HG02840 (cell line): Measurements from ENCODE around the gene KMT2A.
"Not testable (repeated sequence)": the region's sequence is repeated elsewhere in the genome, so short reads cannot be mapped to it uniquely, and the experiment has no call there.

Experiments used
- ATAC-seq: cut with Tn5 transposase; IDR thresholded peaks from one replicate; pipeline ENCODE4 v1.9.1; 2021; ENCODE audit warnings: mild to moderate bottlenecking, moderate library complexity, moderate number of reproducible peaks; ENCODE audit not compliant: unreplicated experiment, low FRiP score

Gene KMT2A

GRCh38 chr11:118481238-118481637 is 44.9 kb downstream of the KMT2A start:
- ATAC-seq: not testable (repeated sequence)

DNA sequence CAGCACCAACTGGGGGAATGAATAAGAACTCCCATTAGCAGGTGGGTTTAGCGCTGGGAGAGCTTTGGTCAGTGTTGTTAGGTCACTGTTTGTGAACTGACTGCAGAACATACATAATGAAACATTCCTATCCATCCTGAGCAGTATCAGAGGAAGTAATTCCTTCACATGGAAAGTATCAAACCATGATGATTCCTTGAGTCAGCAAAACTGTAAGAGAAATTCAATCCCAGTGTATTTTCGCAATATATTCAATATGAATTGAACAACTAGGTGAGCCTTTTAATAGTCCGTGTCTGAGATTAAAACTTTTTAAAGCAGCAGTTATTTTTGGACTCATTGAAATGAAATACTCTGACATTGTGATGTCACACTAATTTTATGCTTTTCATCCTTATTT is 48.1 kb downstream of the KMT2A start:
- ATAC-seq: no peak

DNA sequence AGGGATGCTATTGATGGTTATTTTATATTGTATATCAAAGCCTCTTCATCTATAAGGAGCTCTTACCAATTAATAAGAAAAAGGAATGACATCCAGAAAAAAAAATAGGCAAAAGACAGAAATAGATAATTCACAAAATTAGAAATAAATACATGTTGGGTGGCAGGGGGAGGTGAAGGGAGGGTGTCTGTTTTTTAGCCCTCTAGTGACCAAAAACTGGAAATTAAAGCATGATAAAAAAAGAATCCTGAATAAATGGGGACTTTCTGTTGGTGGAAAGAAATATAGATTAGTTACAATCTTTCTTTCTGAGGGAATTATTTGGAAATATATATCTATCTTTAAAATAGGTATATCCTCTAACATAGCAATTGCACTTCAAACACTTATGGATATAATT is 49.0 kb downstream of the KMT2A start:
- ATAC-seq: no peak

- ATAC-seq: no peak
Measured at GRCh38 chr11:118488480-118489109, 52.3 kb downstream of the KMT2A start.

- no peak for ATAC-seq
Measured at GRCh38 chr11:118491041-118491440, 54.7 kb downstream of the KMT2A start.

- ATAC-seq: no peak
Measured at GRCh38 chr11:118497831-118498230, 61.5 kb downstream of the KMT2A start.

GRCh38 chr11:118503216-118503615 is 66.9 kb downstream of the KMT2A start:
- no peak for ATAC-seq

- no peak for ATAC-seq
Measured at GRCh38 chr11:118511601-118512000, 75.3 kb downstream of the KMT2A start.

DNA sequence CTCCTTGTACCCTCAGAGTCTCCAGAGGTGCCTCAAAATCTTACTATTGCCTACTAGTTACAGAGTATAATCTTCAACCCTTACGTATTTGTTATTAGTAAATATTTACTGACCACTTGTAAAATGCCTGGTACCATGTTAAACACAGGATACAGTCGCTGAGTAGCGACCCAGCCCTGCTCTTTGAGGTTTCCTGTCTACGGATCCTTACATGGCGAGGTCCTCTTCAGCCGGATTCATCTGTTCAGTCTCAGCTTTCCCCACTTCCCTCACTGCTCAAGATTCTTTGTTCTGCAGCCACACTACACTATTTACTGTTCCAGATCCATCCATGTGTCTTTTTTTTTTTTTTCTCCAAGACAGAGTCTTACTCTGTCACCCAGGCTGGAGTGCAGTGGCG is 77.8 kb downstream of the KMT2A start:
- ATAC-seq: no peak

GRCh38 chr11:118519549-118519948 is 83.3 kb downstream of the KMT2A start:
- no peak for ATAC-seq

- ATAC-seq: no peak
Measured at GRCh38 chr11:118521892-118522311, 85.6 kb downstream of the KMT2A start.

DNA sequence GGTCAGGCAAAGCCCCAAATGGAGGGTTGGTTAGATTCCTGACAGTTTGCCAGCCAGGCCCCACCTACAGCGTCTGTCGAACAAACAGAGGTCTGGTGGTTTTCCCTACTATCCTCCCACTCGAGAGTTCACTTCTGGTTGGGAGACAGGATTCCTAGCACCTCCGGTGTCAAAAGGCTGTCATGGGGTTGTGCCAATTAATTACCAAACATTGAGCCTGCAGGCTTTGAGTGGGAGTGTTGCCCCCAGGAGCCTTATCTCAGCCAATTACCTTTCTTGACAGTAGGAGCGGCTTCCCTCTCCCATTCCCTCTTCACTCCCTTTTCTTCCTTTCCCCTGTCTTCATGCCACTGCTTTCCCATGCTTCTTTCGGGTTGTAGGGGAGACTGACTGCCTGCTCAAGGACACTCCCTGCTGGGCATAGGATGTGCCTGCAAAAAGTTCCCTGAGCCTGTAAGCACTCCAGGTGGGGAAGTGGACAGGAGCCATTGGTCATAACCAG is 86.3 kb downstream of the KMT2A start:
- ATAC-seq: no peak

GRCh38 chr11:118524356-118524755 is 88.1 kb downstream of the KMT2A start:
- no peak for ATAC-seq

GRCh38 chr11:118524757-118525470 is 88.6 kb downstream of the KMT2A start:
- no peak for ATAC-seq

DNA sequence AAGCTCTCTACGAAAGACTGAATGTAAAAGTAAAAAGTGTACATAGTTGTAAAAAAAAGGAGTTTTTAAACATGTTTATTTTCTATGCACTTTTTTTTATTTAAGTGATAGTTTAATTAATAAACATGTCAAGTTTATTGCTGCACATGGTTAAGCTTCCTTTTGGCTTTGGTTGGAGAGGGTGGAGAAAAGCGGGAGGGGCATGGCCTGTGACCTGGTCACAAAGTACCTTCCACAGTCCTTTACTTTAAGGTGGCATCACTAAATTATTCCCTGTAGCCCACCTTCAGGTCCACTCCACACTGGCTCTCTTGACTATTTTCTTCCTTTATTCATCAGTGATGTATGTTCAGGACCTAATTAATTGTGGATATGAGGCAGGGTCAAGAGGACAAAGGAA is 90.4 kb downstream of the KMT2A start:
- no peak for ATAC-seq

DNA sequence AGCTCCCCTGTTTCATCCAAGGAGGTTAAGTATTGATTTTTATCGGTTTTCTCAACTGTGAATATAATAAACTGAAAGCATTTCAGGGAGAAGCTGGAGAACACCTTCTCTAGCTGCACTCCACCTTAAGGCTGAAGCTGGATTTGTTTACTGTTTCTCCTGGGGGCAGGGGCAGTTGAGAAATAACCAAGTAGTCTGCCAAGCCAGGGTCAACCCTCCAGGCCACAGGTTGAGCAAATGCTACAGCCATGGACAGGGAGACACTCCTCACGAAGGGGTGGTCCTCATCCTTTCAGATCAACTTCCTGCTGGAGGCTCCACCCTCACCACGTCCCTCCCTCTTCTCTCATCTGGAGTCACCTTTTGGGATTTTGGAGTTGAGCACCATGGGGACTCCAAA is 90.8 kb downstream of the KMT2A start, which contains the start of gene TTC36:
TTC36 (plus strand) TSS at position 366 of the 400 bp plus-strand sequence; CDS start at position 387, 21 bp downstream.
- ATAC-seq: no peak

- ATAC-seq: no peak
Measured at GRCh38 chr11:118528511-118528910, 92.2 kb downstream of the KMT2A start.

GRCh38 chr11:118529584-118530175 is 93.4 kb downstream of the KMT2A start:
- ATAC-seq: no peak

GRCh38 chr11:118530180-118530682 is 93.9 kb downstream of the KMT2A start:
- peak; percentile 5 for ATAC-seq

GRCh38 chr11:118530683-118531596 is 94.6 kb downstream of the KMT2A start, which contains the start of gene TMEM25:
TMEM25 (plus strand) TSS chr11:118531192; CDS start chr11:118531802, 610 bp downstream.
- ATAC-seq: peak; percentile 57
